Prostate gland (tissue), 2 donors: ENCODE measurements around the gene R3HDM2.

Experiments
- CTCF ChIP-seq, 4 experiments: fragments of 200-600 bp in 2 of 4; fragments of 450-650 bp in 2 of 4; sonication (generic) in 2 of 4; IDR thresholded peaks; 1 replicate in 3 of 4; 2 replicates in 1 of 4; pipeline ENCODE4 v1.5.1; 2016 to 2019; ENCODE audit warnings: antibody characterized with exemption in 4 of 4, mild to moderate bottlenecking in 2 of 4, moderate library complexity in 2 of 4
- POLR2A ChIP-seq: fragments of 450-650 bp; IDR thresholded peaks from one replicate; pipeline ENCODE4 v1.6.1; 2016; ENCODE audit warnings: antibody characterized with exemption, mild to moderate bottlenecking

DNA sequence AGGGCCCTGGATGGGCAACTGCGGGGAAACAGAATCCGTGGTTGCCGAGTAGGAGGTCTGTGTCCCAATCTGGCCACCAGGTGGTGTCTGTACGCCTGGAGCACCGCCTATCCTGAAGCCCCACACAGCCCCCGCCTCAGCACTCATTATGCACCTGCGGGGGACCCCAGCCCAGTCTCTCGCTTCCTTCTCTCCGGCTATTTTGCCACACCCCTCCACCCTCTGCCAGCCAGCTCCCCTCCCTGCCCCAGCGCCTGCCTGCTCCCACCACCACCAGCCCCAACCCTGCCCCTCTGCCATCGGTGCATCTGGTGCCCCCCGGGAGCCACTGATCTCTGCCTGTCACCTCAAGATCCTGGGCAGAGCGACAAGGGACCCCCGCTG lies 216.5 kb downstream of the R3HDM2 start:
- no peak for TF ChIP-seq POLR2A
- TF ChIP-seq CTCF (IDR thresholded peaks at IDR 0.05): peak in 3 of 4 experiments; percentile 66 to 79 (median 74)
